Chondrocyte (in vitro differentiated cells): Measurements from ENCODE around the gene CDA. TPM values are rescaled to one million over a fixed set of nuclear protein-coding genes. Genes with fewer than 3 reads are reported as not detected.
A peak's percentile ranks its signal among the peaks of the same experiment; 100 is the strongest.

Experiments
- DNase-seq: peaks from one replicate; pipeline ENCODE4 v3.0.0; 2021; ENCODE audit warnings: mixed read lengths, low spot score
- H3K27ac Mint-ChIP-seq: one replicate; pipeline ENCODE4 v1.8.0; 2021; ENCODE audit warnings: mild to moderate bottlenecking, moderate library complexity, mixed read lengths; ENCODE audit not compliant: unreplicated experiment
- H3K27me3 Mint-ChIP-seq: 2 replicates; pipeline ENCODE4 v1.8.0; 2021; ENCODE audit warnings: low read depth, mixed read lengths
- H3K36me3 Mint-ChIP-seq: 2 replicates; pipeline ENCODE4 v1.8.0; 2021; ENCODE audit warnings: low read depth, mixed read lengths
- H3K4me1 Mint-ChIP-seq: 2 replicates; pipeline ENCODE4 v1.8.0; 2021; ENCODE audit warnings: low read depth, mild to moderate bottlenecking, mixed read lengths
- H3K4me3 Mint-ChIP-seq: one replicate; pipeline ENCODE4 v1.8.0; 2021; ENCODE audit warnings: mild to moderate bottlenecking, moderate library complexity, mixed read lengths; ENCODE audit not compliant: unreplicated experiment
- H3K9me3 Mint-ChIP-seq: 2 replicates; pipeline ENCODE4 v1.8.0; 2021; ENCODE audit warnings: low read depth, mixed read lengths
- total RNA-seq: library from RNA; stranded (reverse); gene quantifications from 3 replicates; pipeline ENCODE4 v1.2.1, GENCODE V29; 2021
- TF ChIP-seq, protein P1 (sequence below): fragments of 200-600 bp; sonication (generic); IDR thresholded peaks from 2 replicates; pipeline ENCODE4 v1.5.0; 2021; ENCODE audit warnings: antibody characterized with exemption, mild to moderate bottlenecking, moderate library complexity

The CDA gene
- total RNA-seq, 1 donor from 2014 or later: not detected

DNA sequence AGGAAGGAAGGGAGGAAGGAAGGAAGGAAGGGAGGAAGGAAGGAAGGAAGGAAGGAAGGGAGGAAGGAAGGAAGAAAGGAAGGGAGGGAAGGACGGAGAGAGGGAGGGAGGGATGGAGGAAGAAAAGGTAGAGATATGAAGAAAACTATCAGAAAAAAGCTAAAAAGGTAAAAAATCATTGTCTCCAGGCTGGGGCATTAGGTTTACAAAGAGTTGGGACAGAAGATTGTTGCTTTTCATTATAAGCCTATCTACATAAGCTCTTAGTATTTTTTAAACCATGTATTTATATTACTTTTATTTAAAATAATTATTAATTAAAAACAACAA is 37.2 kb downstream of the CDA start:
- Mint-ChIP-seq H3K27ac (no peak overlapping the region), H3K4me1 (no peaks in the 10 kb centered on the region), H3K27me3 (no peaks in the 10 kb centered on the region), H3K9me3 (no peaks in the 10 kb centered on the region), H3K36me3 (no peaks in the 10 kb centered on the region), H3K4me3 (no peak overlapping the region)
- TF ChIP-seq, protein P1, sequence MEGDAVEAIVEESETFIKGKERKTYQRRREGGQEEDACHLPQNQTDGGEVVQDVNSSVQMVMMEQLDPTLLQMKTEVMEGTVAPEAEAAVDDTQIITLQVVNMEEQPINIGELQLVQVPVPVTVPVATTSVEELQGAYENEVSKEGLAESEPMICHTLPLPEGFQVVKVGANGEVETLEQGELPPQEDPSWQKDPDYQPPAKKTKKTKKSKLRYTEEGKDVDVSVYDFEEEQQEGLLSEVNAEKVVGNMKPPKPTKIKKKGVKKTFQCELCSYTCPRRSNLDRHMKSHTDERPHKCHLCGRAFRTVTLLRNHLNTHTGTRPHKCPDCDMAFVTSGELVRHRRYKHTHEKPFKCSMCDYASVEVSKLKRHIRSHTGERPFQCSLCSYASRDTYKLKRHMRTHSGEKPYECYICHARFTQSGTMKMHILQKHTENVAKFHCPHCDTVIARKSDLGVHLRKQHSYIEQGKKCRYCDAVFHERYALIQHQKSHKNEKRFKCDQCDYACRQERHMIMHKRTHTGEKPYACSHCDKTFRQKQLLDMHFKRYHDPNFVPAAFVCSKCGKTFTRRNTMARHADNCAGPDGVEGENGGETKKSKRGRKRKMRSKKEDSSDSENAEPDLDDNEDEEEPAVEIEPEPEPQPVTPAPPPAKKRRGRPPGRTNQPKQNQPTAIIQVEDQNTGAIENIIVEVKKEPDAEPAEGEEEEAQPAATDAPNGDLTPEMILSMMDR: no peak
- no peak for DNase-seq

DNA sequence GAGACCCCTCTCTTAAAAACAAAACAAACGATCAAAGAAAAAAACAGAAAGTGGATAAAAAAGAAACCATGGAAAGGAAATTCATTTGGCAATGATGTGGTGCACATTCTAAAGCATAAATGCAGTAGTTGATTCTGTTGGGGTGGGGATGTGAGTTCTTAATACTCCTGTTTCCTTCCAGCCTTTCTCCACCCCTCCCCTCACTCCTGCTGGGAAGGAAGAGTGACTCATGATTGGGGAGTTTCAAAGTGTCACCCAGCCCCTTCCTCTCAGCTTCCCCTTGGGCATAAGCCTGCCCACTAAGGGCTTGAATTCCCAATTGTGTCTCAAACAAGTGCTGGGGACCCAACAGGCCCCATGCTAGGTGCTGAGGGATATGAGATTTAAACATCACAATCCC is 37.6 kb downstream of the CDA start:
- no peaks in the 10 kb centered on the region for H3K27me3 Mint-ChIP-seq
- no peak overlapping the region for H3K27ac Mint-ChIP-seq
- no peaks in the 10 kb centered on the region for H3K9me3 Mint-ChIP-seq
- no peaks in the 10 kb centered on the region for H3K4me1 Mint-ChIP-seq
- TF ChIP-seq, protein P1: no peak
- no peaks in the 10 kb centered on the region for H3K36me3 Mint-ChIP-seq
- no peak for DNase-seq
- no peak overlapping the region for H3K4me3 Mint-ChIP-seq

DNA sequence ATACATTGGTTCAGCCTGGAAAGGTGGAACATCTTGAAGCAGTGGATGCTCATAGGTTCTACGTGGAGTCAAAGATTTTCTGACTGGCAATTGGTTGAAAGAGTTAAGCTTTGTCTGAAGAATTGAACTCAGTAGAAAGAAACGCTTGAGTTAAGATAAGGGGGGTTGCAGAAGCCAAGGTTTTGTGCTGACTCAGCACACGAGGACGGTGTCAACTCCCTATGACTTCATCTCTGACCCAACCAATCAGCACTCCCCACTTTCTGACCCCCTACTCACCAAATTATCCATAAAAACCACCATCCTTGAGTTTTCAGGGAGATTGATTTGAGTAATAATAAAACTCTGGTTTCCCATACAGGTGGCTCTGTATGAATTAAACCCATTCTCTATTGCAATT is 41.8 kb downstream of the CDA start:
- TF ChIP-seq, protein P1: no peak
- Mint-ChIP-seq H3K4me1 (peaks cover 20% of the 10 kb centered on the region), H3K4me3 (no peak overlapping the region), H3K9me3 (no peaks in the 10 kb centered on the region), H3K27me3 (no peaks in the 10 kb centered on the region), H3K27ac (no peak overlapping the region), H3K36me3 (no peaks in the 10 kb centered on the region)
- no peak for DNase-seq

- TF ChIP-seq, protein P1: no peak
- Mint-ChIP-seq H3K27ac (no peak overlapping the region), H3K27me3 (no peaks in the 10 kb centered on the region), H3K4me3 (peak overlapping the region; percentile 33), H3K9me3 (no peaks in the 10 kb centered on the region), H3K36me3 (no peaks in the 10 kb centered on the region), H3K4me1 (peaks cover 20% of the 10 kb centered on the region)
- no peak for DNase-seq
These were observed 43.5 kb downstream of the CDA start for GRCh38 chr1:20632386-20632785.

- TF ChIP-seq, protein P1: peak; percentile 98
- Mint-ChIP-seq H3K36me3 (no peaks in the 10 kb centered on the region), H3K4me1 (peaks cover 20% of the 10 kb centered on the region), H3K4me3 (peak within 1 kb of the TSS; percentile 77), H3K27me3 (no peaks in the 10 kb centered on the region), H3K27ac (peak within 1 kb of the TSS; percentile 69), H3K9me3 (no peaks in the 10 kb centered on the region)
- no peak for DNase-seq
These were observed 44.5 kb downstream of the CDA start, which contains the start of gene PINK1 for GRCh38 chr1:20633190-20634064. TSS of gene PINK1 (plus strand) at chr1:20633458. CDS start at chr1:20633549, 91 bp downstream.
